NCI-H1436 (cell line): ENCODE measurements around the gene ESRRG.
A peak's percentile ranks its signal among the peaks of the same experiment; 100 is the strongest.

Source experiments
- DNase-seq: peaks from one replicate; lab custom pipeline; 2025; lab: John Stamatoyannopoulos, UW

The ESRRG gene

DNA sequence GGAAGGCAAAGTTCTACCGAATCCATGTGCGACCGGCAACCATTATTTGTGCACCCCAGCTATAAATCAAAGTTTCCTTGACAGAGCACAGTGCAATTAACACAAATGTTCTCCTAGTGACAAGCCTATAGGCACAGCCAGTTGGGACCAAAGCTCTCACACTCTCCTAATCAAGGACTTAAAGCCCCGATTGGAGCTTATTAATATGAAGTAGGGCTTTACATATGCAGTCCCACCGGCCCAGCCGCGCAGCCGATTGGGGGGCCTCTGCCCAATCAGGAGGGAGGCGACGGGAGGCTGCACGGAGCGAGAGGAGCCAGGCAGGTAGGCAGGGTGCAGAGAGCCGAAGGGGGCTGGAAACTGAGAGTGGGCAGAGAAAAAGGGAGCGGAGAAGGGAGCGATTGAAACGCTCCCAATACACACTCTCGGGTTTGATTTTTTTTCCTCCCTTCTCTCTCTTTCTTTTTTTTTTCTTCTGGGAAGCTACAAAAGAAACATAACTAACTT is at the start of gene ESRRG:
TSS of gene ESRRG (minus strand) at position 156 of the 507 bp plus-strand sequence. CDS start at position 26, 130 bp downstream.
- peak; percentile 99 for DNase-seq

DNA sequence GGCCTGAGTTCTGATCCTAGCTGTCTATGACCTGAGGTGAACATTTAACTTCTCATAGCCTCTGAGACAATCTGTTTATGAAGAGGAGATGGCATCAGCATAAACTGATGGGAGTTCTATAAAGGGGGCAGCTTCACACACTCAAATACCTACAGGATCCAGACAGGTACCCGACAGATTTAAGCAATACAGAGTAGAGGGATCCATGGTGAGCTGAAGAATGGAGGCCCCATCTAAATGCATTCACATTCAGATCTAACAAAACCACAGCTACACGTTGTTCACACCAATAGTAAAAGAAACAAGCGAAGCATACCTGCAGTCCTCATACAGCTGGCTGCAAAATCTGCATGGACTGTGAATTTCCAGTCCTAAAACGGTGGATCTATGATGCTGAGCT is 48.7 kb upstream of the ESRRG start:
- DNase-seq, result no peak

DNA sequence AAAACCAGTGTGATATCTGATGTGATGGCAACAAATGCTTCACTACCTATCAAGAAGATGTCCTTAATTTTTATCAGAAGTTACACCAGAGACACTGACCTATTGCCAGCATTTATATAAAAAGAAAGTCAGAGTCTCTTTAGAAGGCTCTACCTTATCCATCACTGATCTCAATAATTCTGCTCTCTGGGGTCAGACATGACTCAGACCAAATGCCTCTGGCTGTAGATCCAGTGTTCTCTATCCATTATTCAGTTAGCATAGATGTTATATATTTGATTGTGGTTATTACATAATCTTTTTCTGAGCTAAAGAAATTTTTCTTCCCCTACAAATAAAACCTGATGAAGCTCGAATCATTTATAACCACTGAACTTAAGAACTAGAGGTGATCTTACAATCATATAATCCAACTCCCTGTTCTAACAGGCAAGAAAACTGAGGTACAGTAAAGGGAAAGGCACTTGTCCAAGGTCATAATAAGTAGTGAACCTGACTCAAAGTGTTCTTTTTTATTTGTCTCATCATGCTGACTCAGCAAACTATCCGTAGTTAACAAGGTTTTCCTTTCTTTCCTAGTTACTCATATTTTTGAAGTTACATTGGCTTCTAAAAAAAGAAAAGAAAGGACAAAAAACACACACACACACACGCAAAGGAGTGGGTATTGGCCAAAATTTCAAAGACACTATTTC is 43.6 kb upstream of the ESRRG start:
- DNase-seq, result no peak

DNA sequence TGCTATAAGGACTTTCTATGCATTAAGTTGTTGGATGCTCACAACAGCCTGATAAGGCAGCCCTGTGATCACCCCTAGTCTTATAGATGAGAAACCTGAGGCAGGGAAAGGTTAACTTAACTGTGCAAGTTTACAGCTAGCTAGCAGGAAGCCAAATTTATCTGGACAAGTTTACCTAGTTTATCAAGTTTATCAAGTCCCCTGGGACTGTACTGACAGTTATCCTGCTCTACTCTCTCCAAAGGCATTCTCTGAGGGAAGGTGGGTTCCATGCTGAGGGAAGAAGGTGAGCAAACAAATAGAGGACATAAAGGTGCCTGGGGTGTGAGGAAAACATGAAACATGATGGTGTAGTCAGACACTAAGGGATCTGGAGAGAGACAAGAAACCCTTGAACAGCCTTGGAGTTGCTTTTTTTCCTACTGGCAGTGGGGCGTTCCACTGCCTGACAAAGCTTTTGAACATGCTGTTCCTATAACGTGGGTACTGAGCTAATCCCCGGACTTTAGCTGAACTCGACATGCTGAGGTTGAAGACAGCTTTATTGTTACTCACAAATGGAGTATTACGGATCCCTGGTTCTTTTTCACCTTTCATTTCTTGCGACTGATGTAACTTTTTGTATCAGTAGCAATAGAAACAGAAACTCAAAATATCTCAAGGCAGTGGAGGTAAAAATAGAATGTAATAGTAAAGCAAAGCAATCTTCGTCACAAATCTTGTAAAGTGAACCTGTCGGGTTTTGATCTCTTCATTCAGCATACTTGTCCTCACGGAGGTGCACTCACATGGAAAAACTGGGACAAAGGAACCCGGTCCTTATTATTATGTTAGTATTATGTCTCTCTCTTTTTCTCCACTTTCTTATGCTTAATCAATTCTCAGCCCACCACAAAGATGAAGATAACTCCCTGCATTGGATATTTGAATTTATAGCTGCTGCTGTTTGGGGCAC is 42.4 kb upstream of the ESRRG start:
- DNase-seq, result no peak

DNA sequence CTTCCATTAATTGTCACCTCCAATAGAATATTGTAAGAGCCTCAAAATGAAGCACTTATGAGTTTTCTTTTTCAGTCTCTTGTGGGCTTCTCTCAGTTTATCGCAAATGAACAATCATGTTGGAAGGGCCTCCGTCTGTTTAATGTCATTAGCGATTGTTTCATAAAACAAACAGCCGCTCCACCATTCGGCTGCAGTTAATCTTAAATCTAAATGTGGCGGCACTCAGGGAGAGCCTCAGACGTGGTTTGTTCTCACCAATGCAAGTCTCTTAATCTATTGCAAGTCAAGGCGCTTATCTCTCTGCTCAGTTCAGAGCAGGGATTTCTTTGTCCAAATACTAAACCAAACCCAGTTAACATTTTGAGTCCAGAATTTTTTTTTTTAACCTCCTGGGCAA is 34.9 kb upstream of the ESRRG start:
- peak; percentile 22 for DNase-seq

DNA sequence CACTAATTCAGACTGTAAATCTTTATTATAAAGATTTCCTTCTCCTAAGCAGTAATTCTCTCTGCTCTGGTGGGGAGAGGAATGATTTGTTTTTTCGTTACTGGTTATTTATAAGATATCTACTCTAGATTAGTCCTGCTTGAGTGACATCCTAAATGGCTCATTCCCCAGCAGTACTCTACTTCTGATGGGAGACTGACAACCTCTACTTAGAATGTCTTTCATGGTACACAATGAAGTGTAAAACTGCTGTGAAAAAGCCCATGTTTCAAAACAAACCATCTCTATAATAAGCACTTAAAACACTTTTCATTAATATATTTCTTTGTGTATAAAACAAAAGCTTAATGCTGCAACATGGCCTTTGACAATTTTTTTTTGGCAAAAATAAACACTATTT is 33.9 kb upstream of the ESRRG start:
- DNase-seq, result no peak

DNA sequence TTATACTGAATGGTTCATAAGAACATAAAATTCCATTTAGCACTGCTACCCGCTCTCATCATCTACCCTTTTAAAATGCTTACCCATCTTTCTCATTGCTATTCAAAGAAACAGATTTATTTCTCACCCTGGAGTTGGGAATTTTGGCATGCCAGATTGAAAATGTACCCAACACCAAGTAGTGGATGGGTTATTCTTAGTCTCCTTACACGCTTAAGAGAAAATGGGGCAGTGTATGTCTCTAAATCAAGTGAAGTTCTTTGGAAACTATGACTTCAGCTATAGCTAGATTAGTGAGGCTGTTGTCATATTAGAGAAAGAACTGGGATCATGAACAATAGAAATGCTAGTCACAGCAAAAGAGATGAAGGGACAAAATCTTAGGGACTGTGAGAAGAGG is 27.7 kb upstream of the ESRRG start:
- no peak for DNase-seq

DNA sequence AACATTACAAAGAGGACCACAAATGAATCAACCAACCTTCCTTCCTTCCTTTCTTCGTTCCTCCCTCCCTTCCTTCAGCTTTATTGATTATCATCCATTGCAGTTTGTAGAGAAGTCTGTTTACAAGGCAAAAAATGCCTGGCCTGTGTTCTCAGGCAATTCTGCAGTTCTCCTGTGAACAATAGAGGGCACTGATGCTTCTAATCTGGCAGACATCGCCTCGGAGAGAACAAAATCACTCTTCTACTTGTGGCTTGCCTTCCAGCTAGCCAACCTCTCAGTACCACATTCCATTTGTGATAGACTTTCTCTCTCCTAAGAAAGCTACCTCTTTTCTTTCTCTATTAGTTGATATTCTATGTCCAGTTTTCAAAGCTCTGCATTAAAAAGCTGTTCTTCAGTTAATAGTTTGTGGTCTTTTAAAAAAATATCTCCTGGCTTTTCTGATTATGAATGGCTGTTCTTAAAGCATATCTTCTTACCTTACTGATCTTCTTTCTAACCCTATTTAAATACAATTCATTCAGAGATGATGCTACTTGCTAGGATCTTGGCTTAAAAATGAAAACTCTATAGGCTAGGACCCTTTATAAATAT is 26.9 kb upstream of the ESRRG start:
- DNase-seq, result peak; percentile 79

DNA sequence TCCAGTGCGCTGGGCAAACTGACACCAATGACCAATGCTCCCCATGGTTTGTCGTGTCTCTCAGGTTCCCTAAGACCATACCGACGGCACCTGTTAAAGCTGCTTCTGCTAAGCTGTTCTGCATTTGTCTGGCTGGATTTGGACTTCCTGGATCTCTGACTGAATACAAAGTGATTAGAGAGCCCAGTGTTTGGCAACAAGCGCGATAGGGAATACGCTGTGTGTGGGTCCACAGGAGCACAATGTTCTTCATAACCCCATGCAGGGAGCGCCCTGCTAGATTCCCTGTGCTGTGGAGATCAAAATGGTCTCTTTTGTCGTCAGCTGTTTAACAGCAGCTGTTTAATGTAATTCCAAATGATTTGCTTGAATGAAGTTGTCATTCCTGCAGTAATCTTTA is 26.0 kb upstream of the ESRRG start:
- no peak for DNase-seq

DNA sequence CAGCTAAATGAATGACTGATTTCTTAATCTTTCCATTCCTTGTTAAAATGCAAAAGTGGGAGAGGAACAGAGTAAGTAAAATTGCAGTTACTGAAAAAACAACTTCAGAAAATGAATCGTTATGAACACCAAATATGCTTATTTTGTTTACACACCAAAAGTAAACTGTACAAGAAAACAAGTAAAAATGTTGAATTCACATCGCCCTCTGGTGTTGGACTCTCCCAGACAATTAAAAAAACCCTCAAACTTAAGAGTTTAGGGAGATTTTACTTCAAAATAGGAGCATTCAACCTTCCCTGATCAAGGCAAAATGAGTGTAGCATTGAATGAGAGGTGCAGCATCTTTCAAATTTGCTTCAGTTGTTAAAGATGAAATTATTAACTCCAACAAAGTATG is 19.4 kb upstream of the ESRRG start:
- DNase-seq, result no peak

DNA sequence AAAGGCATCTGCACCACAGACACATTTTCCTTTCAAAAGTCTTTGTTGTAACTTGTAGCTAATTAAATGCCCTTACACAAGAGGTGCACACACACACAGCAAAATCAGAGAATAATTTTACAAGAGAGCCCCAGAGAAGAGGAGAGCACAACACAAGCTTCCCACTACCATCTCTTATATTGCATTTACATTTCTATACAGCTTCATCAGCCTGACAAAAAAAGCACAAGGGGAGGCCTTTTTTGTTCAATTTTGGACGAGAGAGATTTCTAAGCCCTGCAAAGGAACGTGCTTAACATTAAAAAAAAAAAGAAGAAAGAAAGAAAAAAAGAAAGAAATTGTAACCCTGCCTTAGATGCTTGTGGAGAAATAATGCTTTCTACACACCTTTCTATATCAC is 17.1 kb upstream of the ESRRG start:
- DNase-seq, result no peak

DNA sequence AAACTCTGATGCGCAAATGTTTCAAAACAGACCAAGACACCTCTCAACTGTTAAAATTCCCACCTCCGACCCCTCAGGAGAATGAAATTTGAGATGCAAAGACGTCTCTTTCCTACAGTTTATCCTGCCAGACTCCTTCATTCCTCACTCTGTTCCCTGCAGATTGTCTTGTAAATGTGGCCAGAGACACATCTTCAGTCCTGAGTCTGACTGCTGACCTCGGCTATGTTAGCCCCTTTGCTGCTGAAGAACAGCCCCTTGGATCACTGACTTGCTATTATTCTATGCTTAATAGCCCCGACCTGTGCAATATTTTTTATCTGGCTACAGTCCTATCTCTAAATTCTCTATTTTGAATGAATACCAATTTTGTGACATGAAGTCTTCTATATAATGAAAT is 16.6 kb upstream of the ESRRG start:
- no peak for DNase-seq

DNA sequence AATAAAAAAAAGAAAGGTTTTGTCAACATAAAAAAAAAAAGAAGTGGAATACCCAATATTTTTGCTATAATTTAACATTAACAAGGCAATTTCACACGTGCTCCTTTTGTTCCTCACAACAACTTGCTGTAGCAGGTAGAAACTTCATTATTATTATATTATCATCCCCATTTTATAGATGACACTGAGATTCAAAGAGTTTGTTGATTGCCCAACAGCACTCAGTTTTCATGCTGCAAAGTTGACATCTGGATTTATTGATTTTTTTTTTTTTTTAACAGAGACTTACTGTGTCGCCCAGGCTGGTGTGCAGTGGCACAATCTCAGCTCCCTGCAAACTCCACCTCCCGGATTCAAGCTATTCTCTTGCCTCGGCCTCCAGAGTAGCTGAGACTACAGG is 8.9 kb upstream of the ESRRG start:
- no peak for DNase-seq

DNA sequence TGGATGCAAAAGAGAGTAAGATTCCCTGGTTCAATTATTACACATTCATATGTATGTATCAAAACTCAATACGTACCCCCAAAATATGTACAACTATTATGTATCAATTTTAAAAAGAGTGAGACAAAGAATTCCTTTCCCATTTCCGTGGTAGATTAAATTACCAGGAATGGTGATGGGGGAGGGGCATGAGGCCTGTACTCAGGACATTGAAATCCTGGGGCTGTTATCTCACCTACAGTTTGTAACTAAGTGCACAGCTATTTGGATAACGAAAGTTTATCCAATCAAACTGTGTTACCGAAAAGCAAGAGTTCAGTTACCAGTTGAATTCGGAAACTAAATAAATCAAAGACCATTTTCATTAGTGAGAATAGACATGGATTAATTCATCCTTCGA is 8.3 kb upstream of the ESRRG start:
- no peak for DNase-seq

DNA sequence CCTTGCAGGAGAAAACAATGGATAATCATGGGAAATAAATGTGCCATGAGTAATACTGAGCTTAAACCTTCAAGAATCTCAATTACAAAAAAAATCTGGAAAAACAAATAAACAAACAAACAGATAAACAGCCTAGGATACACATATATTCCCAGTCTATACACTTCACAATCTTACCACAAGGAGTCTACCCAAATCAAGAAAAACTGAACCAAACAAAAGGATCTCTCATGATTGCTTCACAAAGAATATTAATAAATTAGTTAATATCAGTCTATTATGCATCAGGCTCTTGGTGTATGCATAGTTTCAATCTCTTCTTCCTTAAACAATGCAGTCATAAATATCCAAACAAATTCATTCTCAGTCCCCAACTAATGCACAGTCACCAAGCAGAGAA is 3.2 kb upstream of the ESRRG start:
- DNase-seq, result no peak

DNA sequence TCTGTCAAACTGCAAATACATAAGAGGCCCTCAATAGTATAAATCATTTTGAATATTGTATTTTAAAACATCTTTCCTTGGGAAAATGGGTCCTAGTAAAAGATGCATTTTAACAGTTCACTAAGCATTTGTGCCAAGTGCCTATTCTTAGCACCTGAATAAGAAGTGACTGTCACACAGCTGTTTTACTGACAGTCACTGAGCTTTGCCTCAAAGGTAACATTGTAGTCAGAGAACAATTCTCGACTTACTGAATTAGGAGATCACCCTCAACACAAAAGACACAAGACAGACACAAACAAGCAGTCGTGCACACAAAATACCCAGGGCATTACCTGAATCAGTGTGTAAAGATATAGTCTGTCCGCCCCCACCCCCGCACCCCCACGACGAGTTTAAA is 408 bp downstream of the ESRRG start:
- DNase-seq, result peak; percentile 68

DNA sequence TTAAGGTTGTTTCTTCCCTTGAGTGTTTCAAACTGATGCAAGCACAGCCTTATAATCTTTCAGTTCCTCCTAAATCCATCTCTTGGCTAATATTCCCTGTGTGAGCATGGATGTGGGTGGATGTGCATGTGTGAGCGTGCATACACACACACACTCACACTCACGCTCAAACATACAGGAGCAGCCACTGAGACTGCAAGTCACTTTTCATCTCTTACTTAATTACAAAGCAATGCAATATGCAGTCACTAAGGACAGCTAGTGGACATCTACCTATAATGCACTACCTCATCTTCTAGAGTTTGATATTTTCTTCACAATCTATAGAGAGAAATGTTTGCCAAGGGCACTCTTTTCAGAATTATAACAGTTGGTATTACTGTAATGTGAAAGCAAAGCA is 1.4 kb downstream of the ESRRG start:
- no peak for DNase-seq

DNA sequence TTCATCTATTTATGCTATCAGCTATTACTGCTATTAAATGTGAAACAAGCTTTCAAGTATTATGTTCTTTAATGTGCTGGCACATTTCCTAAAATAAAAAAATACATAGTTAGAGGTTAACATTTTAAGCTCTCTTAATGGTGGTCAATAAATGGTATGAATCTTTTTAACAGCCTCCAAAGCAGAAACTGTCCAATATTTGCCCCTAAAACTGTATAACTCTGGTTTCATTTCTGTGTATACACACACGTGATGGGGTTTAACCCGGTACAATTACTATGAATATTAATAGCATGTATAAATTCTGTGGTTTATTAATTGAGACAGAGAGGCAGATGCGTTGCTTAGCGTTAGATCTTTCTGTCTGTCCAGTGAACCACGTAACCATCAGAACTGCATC is 2.2 kb downstream of the ESRRG start:
- no peak for DNase-seq

DNA sequence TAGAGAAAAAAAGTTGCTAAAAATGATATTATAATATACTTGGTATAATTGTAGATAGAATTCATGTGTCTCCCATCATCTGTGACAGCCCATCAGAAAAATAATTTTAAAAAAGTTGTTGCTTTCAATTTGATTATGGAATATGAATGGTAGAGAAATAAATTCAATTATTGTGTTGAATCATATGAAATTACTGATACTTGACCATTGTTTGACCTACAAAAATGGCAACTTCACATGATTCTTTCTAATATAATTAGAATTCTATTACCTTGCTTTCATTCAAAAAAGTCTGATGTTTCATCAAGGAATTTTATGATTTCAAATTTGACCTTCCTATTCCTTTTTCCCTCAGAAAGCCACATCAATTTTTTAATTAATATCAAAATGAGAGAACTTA is 11.5 kb downstream of the ESRRG start:
- no peak for DNase-seq

DNA sequence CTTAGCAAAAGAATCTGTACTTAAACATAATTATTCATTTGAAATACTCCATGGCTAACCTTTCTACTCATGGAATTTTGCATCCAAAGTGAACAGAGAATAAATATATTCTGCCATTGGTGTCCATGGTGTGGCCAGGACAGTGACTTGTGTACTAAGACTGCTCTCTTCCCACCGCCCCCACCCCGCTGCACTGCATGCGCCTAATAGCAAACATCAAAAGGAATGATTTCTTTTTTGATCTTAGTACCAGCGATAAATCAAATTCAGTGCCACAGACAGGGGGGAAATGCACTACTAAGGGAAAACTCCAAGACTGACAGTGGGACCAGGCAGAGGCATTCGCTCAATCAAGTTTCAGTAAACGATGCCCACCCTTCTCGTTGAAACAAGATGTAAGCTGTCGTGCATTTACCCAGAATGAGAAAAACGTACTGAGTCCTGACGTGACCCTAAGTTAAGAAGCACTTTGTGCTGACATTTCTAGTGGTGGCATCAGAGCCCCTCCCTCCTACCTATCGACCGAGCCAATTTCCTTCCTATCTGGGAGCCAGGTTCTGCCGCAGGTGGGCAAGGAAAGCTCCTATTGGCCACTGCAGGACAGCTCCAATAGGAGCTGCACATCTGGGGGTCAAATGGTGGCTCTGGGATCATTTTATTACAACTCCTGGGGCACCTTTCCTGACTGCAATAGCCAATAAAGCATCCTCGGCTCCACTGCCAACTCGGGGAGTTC is 12.5 kb downstream of the ESRRG start:
- DNase-seq, result peak; percentile 66

DNA sequence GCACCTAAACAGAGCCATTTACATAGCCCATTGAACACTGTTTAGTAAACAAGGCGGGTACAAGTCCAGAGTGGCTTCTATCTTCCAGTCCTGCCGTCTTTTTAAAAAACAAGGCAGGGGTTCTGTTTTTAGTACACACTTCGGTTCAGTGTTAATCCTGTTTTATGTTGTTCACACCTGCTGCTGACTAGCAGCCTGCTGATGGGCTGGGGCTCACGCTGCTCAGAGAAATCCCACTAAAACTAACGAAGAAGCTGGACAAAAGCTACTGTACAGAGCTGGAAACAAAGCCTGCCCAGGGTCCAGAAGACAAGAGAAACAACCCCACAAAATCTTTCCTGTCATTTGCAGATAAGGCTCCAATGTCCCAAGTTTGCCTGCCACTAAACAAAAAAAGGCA is 13.2 kb downstream of the ESRRG start:
- DNase-seq, result no peak

DNA sequence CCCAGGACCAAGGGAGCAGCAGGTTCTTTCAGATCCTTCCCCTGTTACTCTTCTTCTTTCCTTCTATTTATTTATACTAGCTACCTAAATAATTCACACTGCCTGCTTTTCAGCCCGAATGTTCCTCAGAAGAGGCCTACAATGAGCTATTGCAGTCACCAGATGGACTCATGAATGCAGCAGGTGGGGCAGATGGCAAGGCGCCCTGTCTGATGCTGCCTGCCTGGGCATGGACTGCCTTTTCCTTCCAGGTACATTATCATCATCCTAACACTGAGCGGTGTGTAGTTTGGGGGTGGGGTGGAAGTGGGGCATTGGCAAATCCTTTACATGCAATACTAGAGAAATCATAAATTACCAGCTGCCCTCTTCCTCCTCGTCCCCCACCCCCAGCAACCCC is 17.6 kb downstream of the ESRRG start:
- peak; percentile 90 for DNase-seq
